ENCODE results near the gene GAS2.

DNA sequence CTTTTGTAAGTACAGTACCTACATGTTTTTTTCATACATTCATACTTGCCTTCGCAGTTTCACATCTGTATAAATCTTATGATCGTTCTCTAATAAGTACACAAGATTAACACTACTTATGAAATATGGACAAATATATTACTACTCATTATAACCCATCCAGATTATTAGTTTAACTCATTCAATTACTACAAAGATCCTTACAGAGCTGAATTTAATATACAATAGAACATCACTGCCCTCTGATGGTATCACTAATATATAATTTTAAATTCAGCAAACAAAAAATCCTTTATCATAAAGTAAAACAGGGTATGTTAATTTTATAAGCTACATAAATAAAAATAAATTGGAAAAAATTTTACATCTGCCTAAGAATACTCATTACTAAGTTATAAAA lies 155.8 kb downstream of the GAS2 start:
- no peak for TF ChIP-seq CTCF (IDR thresholded peaks at IDR 0.05)
- TF ChIP-seq POLR2A (IDR thresholded peaks at IDR 0.05) = no peak

All from right lobe of liver (tissue), 4 donors.